Ovary (tissue), 9 donors: ENCODE data around the gene DTWD2. TPM values are rescaled to one million over a fixed set of nuclear protein-coding genes. Genes with fewer than 3 reads are reported as not detected.
"Not testable (repeated sequence)": the region's sequence is repeated elsewhere in the genome, so short reads cannot be mapped to it uniquely, and the experiment has no call there.

ENCODE experiments used
- DNase-seq, 5 donors: peaks; one replicate each; pipeline ENCODE4 v3.0.0-alpha.2; 2019 to 2020
- H3K27ac ChIP-seq, 2 donors: fragments of 200-600 bp; one replicate each; pipeline versions ENCODE4 v1.5.1 to v1.8.0; 2019 to 2022
- H3K27me3 ChIP-seq: fragments of 200-600 bp; one replicate; pipeline ENCODE4 v1.8.0; 2022
- H3K36me3 ChIP-seq: fragments of 200-600 bp; sonication (generic); one replicate; pipeline ENCODE4 v1.5.1; 2019
- H3K4me1 ChIP-seq: one replicate; pipeline ENCODE4 v1.8.1; 2013; ENCODE audit warnings: mild to moderate bottlenecking, moderate library complexity; ENCODE audit not compliant: insufficient read depth
- H3K4me3 ChIP-seq: fragments of 200-600 bp; sonication (generic); one replicate; pipeline ENCODE4 v1.5.1; 2017
- H3K9me3 ChIP-seq, 2 donors: fragments of 200-600 bp in 1 of 2; sonication (generic) in 1 of 2; one replicate each; pipeline versions ENCODE4 v1.5.1 to v1.8.1; 2013 to 2019; ENCODE audit warnings: mild to moderate bottlenecking in 1 of 2, moderate library complexity in 1 of 2
- EP300 ChIP-seq: sonication (generic); formaldehyde crosslinking; IDR thresholded peaks from one replicate; pipeline ENCODE4 v1.6.1; 2017; ENCODE audit warnings: antibody characterized with exemption
- POLR2A ChIP-seq: fragments of 450-650 bp; IDR thresholded peaks from one replicate; pipeline ENCODE4 v1.6.1; 2017; ENCODE audit warnings: antibody characterized with exemption, mild to moderate bottlenecking, moderate library complexity
- WGBS, 3 donors: extraction: QIAGEN DNeasy Blood & Tissue Kit in 1 of 3; methylation state at CpG; one replicate each; pipeline versions ENCODE4 v1.1.5 to v1.1.7; 2013 to 2017; 5-methylcytosine and 5-hydroxymethylcytosine counted together
- intact Hi-C, 4 donors: fragments of 100-400 bp; cut with DNase I; formaldehyde crosslinking; loops; one replicate each; pipeline versions ENCODE4 v1.11.0 to v1.15.1; 2022 to 2023
- polyA plus RNA-seq, 2 donors: library from polyadenylated mRNA; stranded (reverse); fragments of 200-250 nt in 1 of 2; fragments of 350-450 nt in 1 of 2; fragmentation: Illumina TruSeq in 1 of 2; extraction: RNeasy Lipid Tissue Mini Kit (QIAGEN cat#74804) in 1 of 2; gene quantifications; one replicate each; pipeline ENCODE4 v1.2.3, GENCODE V29; 2013 to 2014
- total RNA-seq, 7 donors: library from RNA; depleted of rRNA in 2 of 7; stranded (reverse); fragments of >200 nt in 2 of 7; fragmentation: NEBNext Ultra II Directional in 3 of 7; extraction: Animal tissue kit (Norgen Biotek cat#: 25700) in 3 of 7; gene quantifications; one replicate each; pipeline versions ENCODE4 v1.1.0 to v1.2.4, GENCODE V29; 2016 to 2023
- TF ChIP-seq, protein P1 (sequence below), 3 donors: fragments of 450-650 bp in 2 of 3; fragments of 200-600 bp in 1 of 3; IDR thresholded peaks; one replicate each; pipeline versions ENCODE4 v1.5.1 to v1.8.0; 2016 to 2022; ENCODE audit warnings: antibody characterized with exemption in 3 of 3, mild to moderate bottlenecking in 1 of 3
- donor health status: DM: no; HTN: no; CAD: no; lungs with moderate emphysema.
- donor health status: DM: no; HTN: no; CAD: no.
- donor health status: Bipolar disorder and iron deficiency.
- donor health status: DM: yes; HTN: yes; CAD: no.
- donor health status: DM: no; HTN: no; CAD: no.
- donor health status: DM: yes; HTN: yes; CAD: no.

Gene DTWD2
- total and polyA plus RNA-seq, 9 donors = 1.5 to 12.5 (median 5.3) TPM

DNA sequence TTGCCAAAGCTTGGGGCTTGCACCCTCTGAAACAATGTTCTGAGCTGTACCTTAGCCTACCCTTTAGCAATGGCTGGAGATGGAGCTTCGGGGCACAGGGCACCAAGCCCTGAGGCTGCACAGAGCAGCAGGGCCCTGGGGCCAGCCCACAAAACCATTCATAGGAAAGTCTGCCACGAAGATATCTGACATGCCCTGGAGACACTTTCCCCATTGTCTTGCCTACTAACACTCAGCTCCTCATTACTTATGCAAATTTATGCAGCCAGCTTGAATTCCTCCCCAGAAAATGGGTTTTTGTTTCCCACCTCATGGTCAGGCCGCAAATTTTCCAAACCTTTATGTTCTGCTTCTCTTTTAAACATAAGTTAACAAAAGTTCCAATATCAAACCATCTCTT is 105.7 kb downstream of the DTWD2 start:
- intact Hi-C loops = no loop called here
- no peak overlapping the region for H3K27ac ChIP-seq
- no peaks in the 10 kb centered on the region for H3K27me3 ChIP-seq
- WGBS, 3 donors = 83 to 89% (median 85%) methylated on average over 3 of the region's 3 CpGs
- H3K36me3 ChIP-seq = no peaks in the 10 kb centered on the region
- TF ChIP-seq, protein P1, sequence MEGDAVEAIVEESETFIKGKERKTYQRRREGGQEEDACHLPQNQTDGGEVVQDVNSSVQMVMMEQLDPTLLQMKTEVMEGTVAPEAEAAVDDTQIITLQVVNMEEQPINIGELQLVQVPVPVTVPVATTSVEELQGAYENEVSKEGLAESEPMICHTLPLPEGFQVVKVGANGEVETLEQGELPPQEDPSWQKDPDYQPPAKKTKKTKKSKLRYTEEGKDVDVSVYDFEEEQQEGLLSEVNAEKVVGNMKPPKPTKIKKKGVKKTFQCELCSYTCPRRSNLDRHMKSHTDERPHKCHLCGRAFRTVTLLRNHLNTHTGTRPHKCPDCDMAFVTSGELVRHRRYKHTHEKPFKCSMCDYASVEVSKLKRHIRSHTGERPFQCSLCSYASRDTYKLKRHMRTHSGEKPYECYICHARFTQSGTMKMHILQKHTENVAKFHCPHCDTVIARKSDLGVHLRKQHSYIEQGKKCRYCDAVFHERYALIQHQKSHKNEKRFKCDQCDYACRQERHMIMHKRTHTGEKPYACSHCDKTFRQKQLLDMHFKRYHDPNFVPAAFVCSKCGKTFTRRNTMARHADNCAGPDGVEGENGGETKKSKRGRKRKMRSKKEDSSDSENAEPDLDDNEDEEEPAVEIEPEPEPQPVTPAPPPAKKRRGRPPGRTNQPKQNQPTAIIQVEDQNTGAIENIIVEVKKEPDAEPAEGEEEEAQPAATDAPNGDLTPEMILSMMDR (IDR thresholded peaks at IDR 0.05) = no peak
- TF ChIP-seq EP300 (no peak), POLR2A (no peak)
- no peaks in the 10 kb centered on the region for H3K9me3 ChIP-seq
- no peak for DNase-seq
- H3K4me3 ChIP-seq = no peak overlapping the region
- H3K4me1 ChIP-seq = no peaks in the 10 kb centered on the region

DNA sequence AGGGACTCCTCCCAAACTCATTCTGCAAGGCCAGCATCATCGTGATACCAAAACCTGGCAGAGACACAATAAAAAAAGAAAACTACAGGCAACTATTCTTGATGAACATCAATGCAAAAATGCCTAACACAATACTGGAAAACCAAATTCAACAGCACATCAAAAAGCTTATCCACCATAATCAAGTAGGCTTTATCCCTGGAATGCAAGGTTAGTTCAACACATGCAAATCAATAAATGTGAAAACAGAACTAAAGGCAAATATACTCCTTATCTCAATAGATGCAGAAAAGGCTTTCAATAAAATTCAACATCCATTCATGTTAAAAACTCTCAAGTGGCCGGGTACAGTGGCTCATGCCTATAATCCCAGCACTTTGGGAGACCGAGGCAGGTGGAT is 111.5 kb downstream of the DTWD2 start:
- H3K9me3 ChIP-seq, H3K36me3 ChIP-seq, H3K27ac ChIP-seq, H3K4me1 ChIP-seq, DNase-seq, H3K27me3 ChIP-seq, intact Hi-C loops, H3K4me3 ChIP-seq: not testable (repeated sequence)
- 61 to 79% (median 69%) methylated on average over 3 of the region's 3 CpGs for WGBS, 3 donors

DNA sequence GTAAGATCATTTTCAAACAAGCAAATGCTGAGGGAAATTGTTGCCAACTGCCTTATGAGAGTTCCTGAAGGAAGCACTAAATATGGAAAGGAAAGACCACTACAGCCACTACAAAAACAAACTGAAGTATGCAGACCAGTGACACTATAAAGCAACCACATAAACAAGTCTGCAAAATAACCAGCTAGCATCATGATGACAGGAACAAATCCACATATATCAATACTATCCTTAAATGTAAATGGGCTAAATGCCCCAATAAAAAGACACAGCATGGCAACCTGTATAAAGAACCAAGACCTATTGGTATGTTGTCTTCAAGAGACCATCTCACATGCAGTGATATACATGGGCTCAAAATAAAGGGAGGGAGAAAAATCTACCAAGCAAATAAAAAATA is 113.2 kb downstream of the DTWD2 start:
- TF ChIP-seq, protein P1 (IDR thresholded peaks at IDR 0.05) = no peak
- no peak for TF ChIP-seq EP300
- no peak for TF ChIP-seq POLR2A
- no peak for DNase-seq
- H3K27ac ChIP-seq = no peak overlapping the region
- H3K4me1 ChIP-seq = no peaks in the 10 kb centered on the region
- intact Hi-C loops = no loop called here
- no peaks in the 10 kb centered on the region for H3K27me3 ChIP-seq
- peaks cover 0 to 4% of the 10 kb centered on the region in 2 donors for H3K9me3 ChIP-seq
- H3K36me3 ChIP-seq = no peaks in the 10 kb centered on the region
- no peak overlapping the region for H3K4me3 ChIP-seq

DNA sequence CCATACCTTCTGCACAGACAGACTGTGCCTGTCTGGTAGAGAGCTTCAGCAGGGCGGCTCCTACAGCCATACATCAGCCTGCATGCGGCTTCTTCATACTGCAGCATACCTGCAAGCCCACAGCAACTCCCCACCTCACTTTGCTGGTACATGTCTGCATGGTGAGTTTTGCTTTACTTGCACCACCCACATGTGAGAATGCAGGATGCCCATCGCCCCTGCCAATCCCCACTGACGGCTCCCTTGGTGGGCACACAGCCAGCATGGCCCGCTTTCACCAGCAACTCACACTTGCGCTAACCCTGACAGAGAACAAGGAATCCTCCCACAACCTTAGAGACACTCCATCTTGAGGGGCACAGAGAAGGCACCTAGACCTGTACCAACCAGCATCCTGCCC is 114.9 kb downstream of the DTWD2 start:
- Histone ChIP-seq H3K4me1 (no peaks in the 10 kb centered on the region), H3K27me3 (no peaks in the 10 kb centered on the region), H3K36me3 (no peaks in the 10 kb centered on the region), H3K4me3 (no peak overlapping the region), H3K27ac (no peak overlapping the region), H3K9me3 (peaks cover 0 to 4% of the 10 kb centered on the region in 2 donors)
- 93 to 96% (median 95%) methylated on average over 6 of the region's 6 CpGs for WGBS, 3 donors
- TF ChIP-seq EP300 (no peak), POLR2A (no peak)
- TF ChIP-seq, protein P1 (IDR thresholded peaks at IDR 0.05) = no peak
- intact Hi-C loops = no loop called here
- no peak for DNase-seq

DNA sequence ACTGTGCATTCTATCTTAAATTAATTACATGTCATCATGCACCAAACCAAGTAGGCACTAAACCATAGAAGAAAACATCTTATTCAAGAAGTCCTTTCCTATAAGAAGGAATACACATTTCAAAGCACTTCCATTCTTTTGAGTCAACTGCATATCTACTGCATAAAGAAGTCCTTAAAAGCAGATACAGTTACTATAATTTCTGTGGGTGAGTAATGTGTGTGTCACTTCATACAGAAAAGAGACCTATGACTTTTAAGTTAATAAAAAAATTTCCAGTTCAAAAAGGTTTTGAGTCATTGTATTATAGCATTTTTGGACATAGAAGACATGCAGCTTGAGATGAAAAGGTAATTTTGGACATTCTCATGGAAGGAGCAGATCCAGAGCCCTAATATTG is 125.0 kb downstream of the DTWD2 start:
- intact Hi-C loops = loop anchor here in 1 of 4 donors (10.0 kb wide), 1 partner anchor 559 kb away; no protein-coding TSS in a partner anchor
- H3K4me1 ChIP-seq = no peaks in the 10 kb centered on the region

More for the DNA sequence above, 125.0 kb downstream of the DTWD2 start:
- no peaks in the 10 kb centered on the region for H3K36me3 ChIP-seq
- TF ChIP-seq, protein P1 (IDR thresholded peaks at IDR 0.05) = no peak
- TF ChIP-seq EP300 = no peak
- no peak for TF ChIP-seq POLR2A
- no peaks in the 10 kb centered on the region for H3K27me3 ChIP-seq
- H3K9me3 ChIP-seq = no peaks in the 10 kb centered on the region
- no peak overlapping the region for H3K4me3 ChIP-seq
- DNase-seq = no peak
- H3K27ac ChIP-seq = no peak overlapping the region
